CD8-positive, alpha-beta memory T cell (primary cell): ENCODE measurements around the gene RAD21L1. TPM values are rescaled to one million over a fixed set of nuclear protein-coding genes. Genes with fewer than 3 reads are reported as not detected.

Experiments
- CTCF ChIA-PET: fragments of 350-600 bp; sonication (Branson Sonifier 250); formaldehyde crosslinking; loops from one replicate; lab custom pipeline; 2021; ENCODE audit warnings: antibody characterized with exemption; lab: Charles Lee
- POLR2A ChIA-PET: fragments of 350-600 bp; sonication (Branson Sonifier 250); formaldehyde crosslinking; loops from one replicate; lab custom pipeline; 2021; ENCODE audit warnings: antibody characterized with exemption; lab: Charles Lee
- DNase-seq, 5 donors: peaks; one replicate each; pipeline versions ENCODE4 v3.0.0 to v3.0.0-alpha.2; 2020 to 2022; ENCODE audit warnings: mixed read lengths in 1 of 5
- H3K27ac ChIP-seq: one replicate; pipeline ENCODE4 v1.7.0; 2013; ENCODE audit warnings: low read depth, mild to moderate bottlenecking, low read length, moderate library complexity
- H3K27me3 ChIP-seq: 2 replicates; pipeline ENCODE4 v1.7.0; 2013; ENCODE audit warnings: low read length, mild to moderate bottlenecking; ENCODE audit not compliant: insufficient read depth, poor library complexity, severe bottlenecking
- H3K36me3 ChIP-seq: 2 replicates; pipeline ENCODE4 v1.7.0; 2013; ENCODE audit warnings: mild to moderate bottlenecking, low read length, moderate library complexity; ENCODE audit not compliant: insufficient read depth
- H3K4me1 ChIP-seq: 2 replicates; pipeline ENCODE4 v1.7.0; 2013; ENCODE audit warnings: mild to moderate bottlenecking, low read length, moderate library complexity; ENCODE audit not compliant: insufficient read depth
- H3K4me3 ChIP-seq: 2 replicates; pipeline ENCODE4 v1.7.0; 2013; ENCODE audit warnings: mild to moderate bottlenecking, low read length
- H3K9me3 ChIP-seq: 2 replicates; pipeline ENCODE4 v1.7.0; 2013; ENCODE audit warnings: mild to moderate bottlenecking, low read length
- H3K27ac Mint-ChIP-seq, 8 donors: one replicate each; pipeline ENCODE4 v1.8.0; 2020 to 2021; ENCODE audit warnings: mixed read lengths in 8 of 8, mild to moderate bottlenecking in 6 of 8, inconsistent platforms in 3 of 8, moderate library complexity in 3 of 8
- H3K27me3 Mint-ChIP-seq, 2 donors: one replicate each; pipeline ENCODE4 v1.8.0; 2020 to 2021; ENCODE audit warnings: mixed read lengths in 2 of 2, mild to moderate bottlenecking in 1 of 2, moderate library complexity in 1 of 2
- H3K36me3 Mint-ChIP-seq, 3 donors: one replicate each; pipeline ENCODE4 v1.8.0; 2020 to 2021; ENCODE audit warnings: mixed read lengths in 3 of 3, inconsistent platforms in 1 of 3, mild to moderate bottlenecking in 1 of 3
- H3K4me1 Mint-ChIP-seq, 3 donors: one replicate each; pipeline ENCODE4 v1.8.0; 2020 to 2021; ENCODE audit warnings: mixed read lengths in 3 of 3, inconsistent platforms in 1 of 3, mild to moderate bottlenecking in 1 of 3
- H3K4me3 Mint-ChIP-seq, 7 donors: one replicate each; pipeline ENCODE4 v1.8.0; 2020 to 2021; ENCODE audit warnings: mixed read lengths in 7 of 7, mild to moderate bottlenecking in 6 of 7, moderate library complexity in 4 of 7, inconsistent platforms in 2 of 7
- H3K9me3 Mint-ChIP-seq, 5 donors: one replicate each; pipeline ENCODE4 v1.8.0; 2020 to 2022; ENCODE audit warnings: mixed read lengths in 5 of 5, mild to moderate bottlenecking in 3 of 5, moderate library complexity in 2 of 5, inconsistent platforms in 1 of 5
- polyA plus RNA-seq: library from polyadenylated mRNA; unstranded; fragments of 300-500 nt; fragmentation: Illumina TruSeq; gene quantifications from one replicate; pipeline ENCODE4 v1.2.3, GENCODE V29; 2021
- total RNA-seq, 2 experiments: library from RNA; stranded (reverse); gene quantifications; one replicate each; pipeline ENCODE4 v1.2.3, GENCODE V29; 2021

The RAD21L1 gene
- total and polyA plus RNA-seq, 3 experiments from 2014 or later: not detected

- no peak for DNase-seq
- no peak overlapping the region for H3K4me3 Mint-ChIP-seq
- POLR2A ChIA-PET: no interaction called here
- H3K4me1 Mint-ChIP-seq: peaks cover 2 to 7% (median 3%) of the 10 kb centered on the region in 3 donors
- no peak overlapping the region for H3K27ac Mint-ChIP-seq
- Histone ChIP-seq H3K9me3 (no peaks in the 10 kb centered on the region), H3K27ac (no peak overlapping the region), H3K4me1 (peaks cover 8% of the 10 kb centered on the region), H3K36me3 (no peaks in the 10 kb centered on the region), H3K4me3 (no peak overlapping the region), H3K27me3 (peaks cover 5% of the 10 kb centered on the region)
- peaks cover 0 to 7% (median 2%) of the 10 kb centered on the region in 3 donors for H3K36me3 Mint-ChIP-seq
- H3K27me3 Mint-ChIP-seq: peaks cover 10 to 28% of the 10 kb centered on the region in 2 donors
- CTCF ChIA-PET: no interaction called here
- H3K9me3 Mint-ChIP-seq: peaks cover 0 to 7% (median 2%) of the 10 kb centered on the region in 5 donors
Measured at GRCh38 chr20:1255675-1256074, 29.8 kb downstream of the RAD21L1 start.

- peak overlapping the region in 2 of 8 donors; percentile 22 to 50 for H3K27ac Mint-ChIP-seq
Measured at GRCh38 chr20:1263853-1264252, 38.0 kb downstream of the RAD21L1 start.

GRCh38 chr20:1264727-1265126, 38.9 kb downstream of the RAD21L1 start:
- H3K27me3 Mint-ChIP-seq: peaks cover 0 to 4% of the 10 kb centered on the region in 2 donors
- POLR2A ChIA-PET: no interaction called here
- CTCF ChIA-PET: no interaction called here

More at GRCh38 chr20:1263853-1264252, 38.0 kb downstream of the RAD21L1 start:
- DNase-seq: no peak
- Mint-ChIP-seq H3K4me1 (peaks cover 31 to 50% (median 37%) of the 10 kb centered on the region in 3 donors), H3K9me3 (no peaks in the 10 kb centered on the region), H3K27me3 (peaks cover 0 to 4% of the 10 kb centered on the region in 2 donors), H3K36me3 (no peaks in the 10 kb centered on the region), H3K4me3 (no peak overlapping the region)
- no peaks in the 10 kb centered on the region for H3K9me3 ChIP-seq
- POLR2A ChIA-PET: no interaction called here
- H3K4me1 ChIP-seq: peaks cover 51% of the 10 kb centered on the region
- CTCF ChIA-PET: no interaction called here
- H3K27me3 ChIP-seq: no peaks in the 10 kb centered on the region
- peak overlapping the region; percentile 21 for H3K4me3 ChIP-seq
- H3K27ac ChIP-seq: no peak overlapping the region
- no peaks in the 10 kb centered on the region for H3K36me3 ChIP-seq

GRCh38 chr20:1265226-1265915, 39.5 kb downstream of the RAD21L1 start:
- peak overlapping the region; percentile 69 for H3K4me3 ChIP-seq
- POLR2A ChIA-PET: interaction anchor here (1.1 kb wide), 1 partner anchor 10 kb away, joined by 3 read pairs; no protein-coding TSS in a partner anchor
- no peaks in the 10 kb centered on the region for H3K9me3 Mint-ChIP-seq
- CTCF ChIA-PET: interaction anchor here (1.2 kb wide), 1 partner anchor 172 kb away, joined by 3 read pairs; no protein-coding TSS in a partner anchor
- peaks cover 0 to 4% of the 10 kb centered on the region in 2 donors for H3K27me3 Mint-ChIP-seq
- H3K4me3 Mint-ChIP-seq: peak overlapping the region; percentile 80 to 96 (median 91)
- H3K9me3 ChIP-seq: no peaks in the 10 kb centered on the region
- H3K27ac ChIP-seq: peak overlapping the region; percentile 51
- no peaks in the 10 kb centered on the region for H3K27me3 ChIP-seq
- H3K27ac Mint-ChIP-seq: peak overlapping the region; percentile 87 to 100 (median 96)
- DNase-seq: no peak
- H3K4me1 ChIP-seq: peaks cover 51% of the 10 kb centered on the region
- H3K4me1 Mint-ChIP-seq: peaks cover 34 to 59% (median 46%) of the 10 kb centered on the region in 3 donors
- no peaks in the 10 kb centered on the region for H3K36me3 Mint-ChIP-seq
- H3K36me3 ChIP-seq: no peaks in the 10 kb centered on the region

More at GRCh38 chr20:1264727-1265126, 38.9 kb downstream of the RAD21L1 start:
- H3K4me1 ChIP-seq: peaks cover 51% of the 10 kb centered on the region
- no peaks in the 10 kb centered on the region for H3K9me3 Mint-ChIP-seq
- no peaks in the 10 kb centered on the region for H3K36me3 ChIP-seq
- peak overlapping the region; percentile 69 for H3K4me3 ChIP-seq
- no peak for DNase-seq
- peak overlapping the region in 6 of 7 donors; percentile 80 to 92 (median 88) for H3K4me3 Mint-ChIP-seq
- no peaks in the 10 kb centered on the region for H3K36me3 Mint-ChIP-seq
- no peaks in the 10 kb centered on the region for H3K27me3 ChIP-seq
- H3K27ac Mint-ChIP-seq: peak overlapping the region in 7 of 8 donors; percentile 87 to 98 (median 94)
- H3K9me3 ChIP-seq: no peaks in the 10 kb centered on the region
- H3K27ac ChIP-seq: no peak overlapping the region
- H3K4me1 Mint-ChIP-seq: peaks cover 34 to 59% (median 41%) of the 10 kb centered on the region in 3 donors

- H3K4me3 Mint-ChIP-seq: peak overlapping the region; percentile 80 to 96 (median 91)
- H3K36me3 ChIP-seq: no peaks in the 10 kb centered on the region
- H3K9me3 Mint-ChIP-seq: no peaks in the 10 kb centered on the region
- peaks cover 0 to 4% of the 10 kb centered on the region in 2 donors for H3K27me3 Mint-ChIP-seq
- DNase-seq: no peak
- H3K27ac Mint-ChIP-seq: peak overlapping the region; percentile 87 to 100 (median 96)
- CTCF ChIA-PET: interaction anchor here (1.2 to 1.5 kb wide), 2 partner anchors 35 to 172 kb away, joined by 3 to 4 read pairs; no protein-coding TSS in a partner anchor
- H3K9me3 ChIP-seq: no peaks in the 10 kb centered on the region
- H3K4me1 ChIP-seq: peaks cover 51% of the 10 kb centered on the region
- peak overlapping the region; percentile 51 for H3K27ac ChIP-seq
- peaks cover 34 to 59% (median 46%) of the 10 kb centered on the region in 3 donors for H3K4me1 Mint-ChIP-seq
- POLR2A ChIA-PET: interaction anchor here (1.1 kb wide), 2 partner anchors 10 to 59 kb away, joined by 3 read pairs; no protein-coding TSS in a partner anchor
- H3K36me3 Mint-ChIP-seq: no peaks in the 10 kb centered on the region
- peak overlapping the region; percentile 69 for H3K4me3 ChIP-seq
- no peaks in the 10 kb centered on the region for H3K27me3 ChIP-seq
Measured at GRCh38 chr20:1265916-1266166, 40.0 kb downstream of the RAD21L1 start.

GRCh38 chr20:1266167-1266973, 40.5 kb downstream of the RAD21L1 start, which contains the start of gene SNPH:
TSS of gene SNPH (plus strand) at chr20:1266294. CDS start at chr20:1296240, 29,946 bp downstream.
- Histone ChIP-seq H3K36me3 (no peaks in the 10 kb centered on the region), H3K4me1 (peaks cover 51% of the 10 kb centered on the region), H3K9me3 (no peaks in the 10 kb centered on the region), H3K4me3 (peak within 1 kb of the TSS; percentile 69), H3K27ac (peak within 1 kb of the TSS; percentile 51), H3K27me3 (no peaks in the 10 kb centered on the region)
- peaks cover 34 to 59% (median 46%) of the 10 kb centered on the region in 3 donors for H3K4me1 Mint-ChIP-seq
- POLR2A ChIA-PET: interaction anchor here (0.6 to 1.1 kb wide), 3 partner anchors 9 to 59 kb away, joined by 3 read pairs; no protein-coding TSS in a partner anchor
- no peaks in the 10 kb centered on the region for H3K9me3 Mint-ChIP-seq
- peak within 1 kb of the TSS; percentile 80 to 96 (median 91) for H3K4me3 Mint-ChIP-seq
- DNase-seq: peak; percentile 63 to 84 (median 72)
- H3K27ac Mint-ChIP-seq: peak within 1 kb of the TSS; percentile 87 to 100 (median 96)
- peaks cover 0 to 4% of the 10 kb centered on the region in 2 donors for H3K27me3 Mint-ChIP-seq
- CTCF ChIA-PET: interaction anchor here (1.2 to 1.5 kb wide), 4 partner anchors 13 to 511 kb away, joined by 3 to 4 read pairs (median 3); no protein-coding TSS in a partner anchor
- H3K36me3 Mint-ChIP-seq: no peaks in the 10 kb centered on the region

- Histone ChIP-seq H3K4me3 (peak overlapping the region; percentile 69), H3K36me3 (no peaks in the 10 kb centered on the region), H3K9me3 (no peaks in the 10 kb centered on the region), H3K4me1 (peaks cover 59% of the 10 kb centered on the region), H3K27ac (peak overlapping the region; percentile 1), H3K27me3 (no peaks in the 10 kb centered on the region)
- Mint-ChIP-seq H3K4me3 (peak overlapping the region; percentile 80 to 96 (median 86)), H3K27ac (peak overlapping the region in 7 of 8 donors; percentile 7 to 91 (median 75)), H3K36me3 (peaks cover 0 to 3% (median 0%) of the 10 kb centered on the region in 3 donors), H3K9me3 (no peaks in the 10 kb centered on the region), H3K4me1 (peaks cover 34 to 59% (median 46%) of the 10 kb centered on the region in 3 donors), H3K27me3 (no peaks in the 10 kb centered on the region)
- no peak for DNase-seq
- POLR2A ChIA-PET: interaction anchor here (1.1 kb wide), 1 partner anchor 58 kb away, joined by 3 read pairs; no protein-coding TSS in a partner anchor
- CTCF ChIA-PET: interaction anchor here (1.2 to 1.5 kb wide), 3 partner anchors 12 to 510 kb away, joined by 3 to 4 read pairs (median 3); no protein-coding TSS in a partner anchor
Measured at GRCh38 chr20:1267161-1267560, 41.3 kb downstream of the RAD21L1 start.
